Psoas muscle (tissue), 8 donors: ENCODE results near the gene PPP6C. TPM values are rescaled to one million over a fixed set of nuclear protein-coding genes. Genes with fewer than 3 reads are reported as not detected.

ENCODE experiments used
- ATAC-seq, 4 donors: fragments of 200-7000 bp; cut with Tn5 transposase; one replicate each; pipeline ENCODE4 v1.9.1; 2020; ENCODE audit warnings: moderate library complexity in 3 of 4, mild to moderate bottlenecking in 2 of 4
- DNase-seq, 2 donors: peaks; one replicate each; pipeline ENCODE4 v3.0.0-alpha.2; 2020
- H3K27ac ChIP-seq: fragments of 200-600 bp; one replicate; pipeline ENCODE4 v1.8.0; 2022
- H3K27me3 ChIP-seq, 3 donors: fragments of 200-600 bp in 1 of 3; one replicate each; pipeline versions ENCODE4 v1.6.1 to v1.8.0; 2013 to 2022; ENCODE audit warnings: low read length in 2 of 3, mild to moderate bottlenecking in 2 of 3, moderate library complexity in 1 of 3; ENCODE audit not compliant: insufficient read depth in 3 of 3
- H3K36me3 ChIP-seq, 2 donors: fragments of 200-600 bp in 1 of 2; one replicate each; pipeline versions ENCODE4 v1.6.1 to v1.8.0; 2013 to 2022; ENCODE audit warnings: low read depth in 1 of 2, mild to moderate bottlenecking in 1 of 2, moderate library complexity in 1 of 2; ENCODE audit not compliant: insufficient read depth in 1 of 2
- H3K4me1 ChIP-seq: fragments of 200-600 bp; one replicate; pipeline ENCODE4 v1.8.0; 2022
- H3K4me3 ChIP-seq: fragments of 200-600 bp; one replicate; pipeline ENCODE4 v1.8.0; 2022; ENCODE audit warnings: mild to moderate bottlenecking
- H3K9me3 ChIP-seq: fragments of 200-600 bp; one replicate; pipeline ENCODE4 v1.8.0; 2022
- WGBS, 3 donors: extraction: QIAGEN DNeasy Blood & Tissue Kit; methylation state at CpG; one replicate each; pipeline versions ENCODE4 v1.1.6 to v1.1.7; 2013; 5-methylcytosine and 5-hydroxymethylcytosine counted together
- intact Hi-C, 2 donors: fragments of 100-400 bp; cut with DNase I; formaldehyde crosslinking; loops; one replicate each; pipeline versions ENCODE4 v1.11.0 to v1.14.2; 2022
- polyA plus RNA-seq, 3 donors: library from polyadenylated mRNA; stranded (reverse); fragments of 200-250 nt; gene quantifications; one replicate each; pipeline ENCODE4 v1.2.3, GENCODE V29; 2013
- total RNA-seq, 4 donors: library from RNA; stranded (reverse); fragmentation: NEBNext Ultra II Directional in 2 of 4; extraction: Animal tissue kit (Norgen Biotek cat#: 25700) in 2 of 4; gene quantifications; one replicate each; pipeline versions ENCODE4 v1.2.1 to v1.2.4, GENCODE V29; 2021 to 2023
- TF ChIP-seq, protein P1 (sequence below): fragments of 200-600 bp; IDR thresholded peaks from one replicate; pipeline ENCODE4 v1.8.0; 2022; ENCODE audit warnings: antibody characterized with exemption
- donor health status: healthy with polysubstance abuse.
- donor health status: DM: no; HTN: no; CAD: no; lungs with moderate emphysema.
- donor health status: Bipolar disorder and iron deficiency.
- donor health status: healthy.
- donor health status: DM: yes; HTN: yes; CAD: no.
- donor health status: DM: no; HTN: no; CAD: no.
- donor health status: DM: no; HTN: no; CAD: no.
- donor health status: DM: yes; HTN: yes; CAD: no.

The PPP6C gene
- total and polyA plus RNA-seq, 7 donors, result 29.9 to 91.6 (median 56.6) TPM

- Histone ChIP-seq H3K36me3 (no peaks in the 10 kb centered on the region), H3K9me3 (no peaks in the 10 kb centered on the region), H3K27me3 (no peaks in the 10 kb centered on the region), H3K27ac (no peak overlapping the region), H3K4me3 (no peak overlapping the region), H3K4me1 (no peaks in the 10 kb centered on the region)
- 73 to 84% (median 73%) methylated on average over 3 of the region's 3 CpGs for WGBS, 3 donors
- ATAC-seq (no peak), DNase-seq (no peak)
- TF ChIP-seq, protein P1, sequence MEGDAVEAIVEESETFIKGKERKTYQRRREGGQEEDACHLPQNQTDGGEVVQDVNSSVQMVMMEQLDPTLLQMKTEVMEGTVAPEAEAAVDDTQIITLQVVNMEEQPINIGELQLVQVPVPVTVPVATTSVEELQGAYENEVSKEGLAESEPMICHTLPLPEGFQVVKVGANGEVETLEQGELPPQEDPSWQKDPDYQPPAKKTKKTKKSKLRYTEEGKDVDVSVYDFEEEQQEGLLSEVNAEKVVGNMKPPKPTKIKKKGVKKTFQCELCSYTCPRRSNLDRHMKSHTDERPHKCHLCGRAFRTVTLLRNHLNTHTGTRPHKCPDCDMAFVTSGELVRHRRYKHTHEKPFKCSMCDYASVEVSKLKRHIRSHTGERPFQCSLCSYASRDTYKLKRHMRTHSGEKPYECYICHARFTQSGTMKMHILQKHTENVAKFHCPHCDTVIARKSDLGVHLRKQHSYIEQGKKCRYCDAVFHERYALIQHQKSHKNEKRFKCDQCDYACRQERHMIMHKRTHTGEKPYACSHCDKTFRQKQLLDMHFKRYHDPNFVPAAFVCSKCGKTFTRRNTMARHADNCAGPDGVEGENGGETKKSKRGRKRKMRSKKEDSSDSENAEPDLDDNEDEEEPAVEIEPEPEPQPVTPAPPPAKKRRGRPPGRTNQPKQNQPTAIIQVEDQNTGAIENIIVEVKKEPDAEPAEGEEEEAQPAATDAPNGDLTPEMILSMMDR, result no peak
- intact Hi-C loops, result loop anchor here (5.0 to 10.0 kb wide), 4 partner anchors 49 to 369 kb away; partner anchors contain the start of genes GOLGA1 (in 2 of the 2) and NR6A1 (in 1 of the 2)
These were observed 48.4 kb downstream of the PPP6C start for GRCh38 chr9:125141251-125141650.

- Histone ChIP-seq H3K36me3 (no peaks in the 10 kb centered on the region), H3K27me3 (no peaks in the 10 kb centered on the region), H3K4me1 (no peaks in the 10 kb centered on the region), H3K4me3 (no peak overlapping the region), H3K27ac (no peak overlapping the region), H3K9me3 (no peaks in the 10 kb centered on the region)
- WGBS, 3 donors, result 67 to 100% (median 82%) methylated on average over 1 of the region's 1 CpG
- ATAC-seq, result no peak
- intact Hi-C loops, result loop anchor here (5.0 to 10.0 kb wide), 4 partner anchors 48 to 368 kb away; partner anchors contain the start of genes GOLGA1 (in 2 of the 2) and NR6A1 (in 1 of the 2)
- no peak for DNase-seq
- TF ChIP-seq, protein P1, result no peak
These were observed 49.0 kb downstream of the PPP6C start for GRCh38 chr9:125140576-125140975.

DNA sequence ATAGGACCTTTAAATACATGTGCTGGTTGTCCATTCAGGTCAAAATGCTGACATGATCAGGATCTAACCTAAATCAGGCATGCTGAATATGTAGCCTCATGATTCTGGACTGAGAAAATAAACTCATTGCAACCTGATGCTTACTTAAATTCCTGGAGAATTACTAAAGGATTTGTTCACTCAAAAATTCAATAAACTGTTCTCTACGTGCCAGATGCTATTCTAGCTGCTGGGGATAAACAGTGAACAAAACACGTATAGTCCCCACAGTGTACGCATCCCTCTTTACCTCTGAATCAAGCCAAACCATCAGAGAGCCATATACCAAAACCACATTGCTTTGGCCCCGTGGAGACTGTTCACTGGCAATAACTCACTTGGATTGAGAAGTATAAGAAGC lies 52.4 kb downstream of the PPP6C start:
- intact Hi-C loops, result no loop called here
- ATAC-seq (no peak), DNase-seq (no peak)
- no peaks in the 10 kb centered on the region for H3K4me1 ChIP-seq
- H3K36me3 ChIP-seq, result no peaks in the 10 kb centered on the region
- TF ChIP-seq, protein P1, result no peak
- H3K27me3 ChIP-seq, result no peaks in the 10 kb centered on the region
- no peak overlapping the region for H3K27ac ChIP-seq
- WGBS, 3 donors, result 61 to 75% (median 75%) methylated on average over 4 of the region's 4 CpGs
- no peaks in the 10 kb centered on the region for H3K9me3 ChIP-seq
- H3K4me3 ChIP-seq, result no peak overlapping the region

DNA sequence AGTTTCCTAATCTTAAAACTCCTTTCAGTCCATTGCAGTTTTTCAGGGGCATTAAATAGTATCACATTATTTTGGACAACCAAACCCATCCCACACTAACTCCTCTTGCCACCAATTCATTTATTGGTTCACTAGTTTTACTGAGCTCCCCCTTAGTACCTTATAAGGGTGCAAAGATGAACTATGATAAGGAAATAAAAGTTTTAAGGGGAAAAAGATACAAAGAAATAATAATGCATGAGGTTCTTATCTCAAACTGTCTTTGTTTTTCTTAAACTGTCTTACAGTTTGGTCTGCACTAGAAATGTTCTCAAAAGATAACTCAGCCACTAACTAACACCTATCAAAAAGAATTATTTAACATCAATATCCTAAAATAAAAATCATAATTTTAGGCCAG lies 54.6 kb downstream of the PPP6C start:
- ATAC-seq, result no peak
- intact Hi-C loops, result no loop called here
- H3K27me3 ChIP-seq, result no peaks in the 10 kb centered on the region
- no peak overlapping the region for H3K4me3 ChIP-seq
- H3K9me3 ChIP-seq, result no peaks in the 10 kb centered on the region
- no peak overlapping the region for H3K27ac ChIP-seq
- DNase-seq, result no peak
- H3K4me1 ChIP-seq, result no peaks in the 10 kb centered on the region
- TF ChIP-seq, protein P1, result no peak
- H3K36me3 ChIP-seq, result no peaks in the 10 kb centered on the region
